Neural crest cell (in vitro differentiated cells): Measurements from ENCODE around the gene SNRNP25. TPM values are rescaled to one million over a fixed set of nuclear protein-coding genes. Genes with fewer than 3 reads are reported as not detected.

ENCODE experiments used
- DNase-seq: peaks from one replicate; pipeline ENCODE4 v3.0.0; 2021; ENCODE audit warnings: low read depth, mixed read lengths, low spot score
- H3K27ac Mint-ChIP-seq: one replicate; pipeline ENCODE4 v1.8.0; 2021; ENCODE audit warnings: mild to moderate bottlenecking, mixed read lengths; ENCODE audit not compliant: unreplicated experiment
- H3K27me3 Mint-ChIP-seq: 2 replicates; pipeline ENCODE4 v1.8.0; 2021; ENCODE audit warnings: low read depth, mild to moderate bottlenecking, mixed read lengths
- H3K36me3 Mint-ChIP-seq: 2 replicates; pipeline ENCODE4 v1.8.0; 2021; ENCODE audit warnings: low read depth, mild to moderate bottlenecking, mixed read lengths
- H3K4me1 Mint-ChIP-seq: 2 replicates; pipeline ENCODE4 v1.8.0; 2021; ENCODE audit warnings: mixed read lengths
- H3K4me3 Mint-ChIP-seq: one replicate; pipeline ENCODE4 v1.8.0; 2021; ENCODE audit warnings: mild to moderate bottlenecking, mixed read lengths
- H3K9me3 Mint-ChIP-seq: 2 replicates; pipeline ENCODE4 v1.8.0; 2021; ENCODE audit warnings: mixed read lengths
- CTCF ChIP-seq: fragments of 200-600 bp; sonication (generic); conservative IDR thresholded peaks from 2 replicates; pipeline ENCODE4 v1.5.0; 2021; ENCODE audit warnings: antibody characterized with exemption, mild to moderate bottlenecking
- total RNA-seq: library from RNA; stranded (reverse); gene quantifications from 2 replicates; pipeline ENCODE4 v1.2.1, GENCODE V29; 2021

Gene SNRNP25
- total RNA-seq, 1 donor from 2014 or later = 85.6 TPM

- Mint-ChIP-seq H3K27me3 (peaks cover 4% of the 10 kb centered on the region), H3K4me1 (peaks cover 48% of the 10 kb centered on the region), H3K27ac (peak overlapping the region; percentile 78), H3K9me3 (no peaks in the 10 kb centered on the region), H3K36me3 (no peaks in the 10 kb centered on the region), H3K4me3 (peak overlapping the region; percentile 72)
- no peak for DNase-seq
- no peak for TF ChIP-seq CTCF
These were observed 12.9 kb downstream of the SNRNP25 start for GRCh38 chr16:66309-67182.

GRCh38 chr16:67183-67791 lies 13.7 kb downstream of the SNRNP25 start:
- Mint-ChIP-seq H3K4me1 (peaks cover 50% of the 10 kb centered on the region), H3K27ac (peak overlapping the region; percentile 98), H3K9me3 (no peaks in the 10 kb centered on the region), H3K27me3 (peaks cover 4% of the 10 kb centered on the region), H3K4me3 (peak overlapping the region; percentile 87), H3K36me3 (no peaks in the 10 kb centered on the region)
- no peak for DNase-seq
- no peak for TF ChIP-seq CTCF

DNA sequence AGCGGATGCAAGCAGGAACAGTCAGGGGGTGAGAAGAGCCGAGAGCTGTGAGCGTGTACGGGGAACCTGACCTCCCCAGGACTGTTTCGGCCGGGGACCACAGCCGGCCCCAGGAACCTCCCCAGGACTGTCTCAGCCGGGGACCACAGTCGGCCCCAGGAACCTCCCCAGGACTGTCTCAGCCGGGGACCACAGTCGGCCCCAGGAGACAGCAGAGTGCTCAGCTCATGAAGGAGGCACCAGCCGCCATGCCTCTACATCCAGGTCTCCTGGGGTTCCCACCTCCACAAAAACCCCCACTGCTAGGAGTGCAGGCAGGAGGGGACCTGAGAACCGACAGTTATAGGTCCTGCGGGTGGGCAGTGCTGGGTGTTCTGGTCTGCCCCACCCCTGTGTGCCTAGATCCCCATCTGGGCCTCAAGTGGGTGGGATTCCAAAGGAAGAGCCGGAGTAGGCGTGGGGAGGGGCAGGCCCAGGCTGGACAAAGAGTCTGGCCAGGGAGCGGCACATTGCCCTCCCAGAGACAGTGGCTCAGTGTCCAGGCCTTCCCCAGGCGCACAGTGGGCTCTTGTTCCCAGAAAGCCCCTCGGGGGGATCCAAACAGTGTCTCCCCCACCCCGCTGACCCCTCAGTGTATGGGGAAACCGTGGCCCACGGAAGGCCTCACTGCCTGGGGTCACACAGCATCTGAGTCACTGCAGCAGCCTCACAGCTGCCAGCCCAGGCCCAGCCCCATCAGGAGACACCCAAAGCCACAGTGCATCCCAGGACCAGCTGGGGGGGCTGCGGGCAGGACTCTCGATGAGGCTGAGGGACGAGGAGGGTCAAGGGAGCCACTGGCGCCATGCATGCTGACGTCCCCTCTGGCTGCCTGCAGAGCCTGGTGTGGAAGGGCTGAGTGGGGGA lies 14.5 kb downstream of the SNRNP25 start:
- peak overlapping the region; percentile 98 for H3K27ac Mint-ChIP-seq

DNA sequence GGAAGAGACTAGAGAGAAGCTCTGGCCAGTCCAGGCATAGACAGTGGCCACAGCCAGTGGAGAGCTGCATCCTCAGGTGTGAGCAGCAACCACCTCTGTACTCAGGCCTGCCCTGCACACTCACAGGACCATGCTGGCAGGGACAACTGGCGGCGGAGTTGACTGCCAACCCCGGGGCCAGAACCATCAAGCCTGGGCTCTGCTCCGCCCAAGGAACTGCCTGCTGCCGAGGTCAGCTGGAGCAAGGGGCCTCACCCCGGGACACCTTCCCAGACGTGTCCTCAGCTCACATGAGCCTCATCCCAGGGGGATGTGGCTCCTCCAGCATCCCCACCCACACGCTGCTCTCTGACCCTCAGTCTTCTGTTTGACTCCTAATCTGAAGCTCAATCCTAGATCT lies 15.6 kb downstream of the SNRNP25 start:
- H3K9me3 Mint-ChIP-seq = no peaks in the 10 kb centered on the region
- H3K4me3 Mint-ChIP-seq = peak overlapping the region; percentile 87
- H3K27ac Mint-ChIP-seq = peak overlapping the region; percentile 98
- H3K4me1 Mint-ChIP-seq = peaks cover 63% of the 10 kb centered on the region
- H3K36me3 Mint-ChIP-seq = no peaks in the 10 kb centered on the region
- no peak for DNase-seq
- H3K27me3 Mint-ChIP-seq = peaks cover 6% of the 10 kb centered on the region
- no peak for TF ChIP-seq CTCF

More for the DNA sequence above, 14.5 kb downstream of the SNRNP25 start:
- Mint-ChIP-seq H3K4me1 (peaks cover 55% of the 10 kb centered on the region), H3K9me3 (no peaks in the 10 kb centered on the region), H3K36me3 (no peaks in the 10 kb centered on the region), H3K4me3 (peak overlapping the region; percentile 87), H3K27me3 (peaks cover 6% of the 10 kb centered on the region)
- peak; percentile 73 for DNase-seq
- no peak for TF ChIP-seq CTCF

DNA sequence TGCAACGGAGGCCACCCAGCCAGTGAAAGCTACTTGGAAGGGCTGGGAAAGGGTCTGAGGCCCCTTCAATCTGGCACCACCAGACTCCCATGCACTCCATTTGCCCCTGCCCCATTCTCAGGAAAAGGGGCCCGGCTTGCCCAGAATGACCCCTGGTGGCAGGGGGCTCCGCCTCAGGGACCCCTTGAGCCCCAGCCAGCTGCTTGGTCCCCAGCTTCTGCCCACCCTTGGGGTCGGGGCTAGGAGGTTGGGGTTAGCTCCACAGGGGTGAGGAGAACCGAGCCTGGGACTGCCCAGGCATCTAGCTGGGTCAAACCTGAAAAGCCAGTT lies 17.5 kb downstream of the SNRNP25 start:
- Mint-ChIP-seq H3K27ac (peak overlapping the region; percentile 85), H3K9me3 (no peaks in the 10 kb centered on the region), H3K27me3 (peaks cover 3% of the 10 kb centered on the region), H3K4me1 (peaks cover 76% of the 10 kb centered on the region), H3K4me3 (peak overlapping the region; percentile 92), H3K36me3 (no peaks in the 10 kb centered on the region)
- no peak for TF ChIP-seq CTCF
- DNase-seq = no peak
